ENCODE data around the gene CAMTA1.
"Not testable (repeated sequence)": the region's sequence is repeated elsewhere in the genome, so short reads cannot be mapped to it uniquely, and the experiment has no call there.

Gene CAMTA1

GRCh38 chr1:6917067-6917466 is 131.8 kb downstream of the CAMTA1 start:
- no peak overlapping the region for H3K4me3 ChIP-seq (ENCODE audit: low read depth, low read length)
- TF ChIP-seq, protein P1, sequence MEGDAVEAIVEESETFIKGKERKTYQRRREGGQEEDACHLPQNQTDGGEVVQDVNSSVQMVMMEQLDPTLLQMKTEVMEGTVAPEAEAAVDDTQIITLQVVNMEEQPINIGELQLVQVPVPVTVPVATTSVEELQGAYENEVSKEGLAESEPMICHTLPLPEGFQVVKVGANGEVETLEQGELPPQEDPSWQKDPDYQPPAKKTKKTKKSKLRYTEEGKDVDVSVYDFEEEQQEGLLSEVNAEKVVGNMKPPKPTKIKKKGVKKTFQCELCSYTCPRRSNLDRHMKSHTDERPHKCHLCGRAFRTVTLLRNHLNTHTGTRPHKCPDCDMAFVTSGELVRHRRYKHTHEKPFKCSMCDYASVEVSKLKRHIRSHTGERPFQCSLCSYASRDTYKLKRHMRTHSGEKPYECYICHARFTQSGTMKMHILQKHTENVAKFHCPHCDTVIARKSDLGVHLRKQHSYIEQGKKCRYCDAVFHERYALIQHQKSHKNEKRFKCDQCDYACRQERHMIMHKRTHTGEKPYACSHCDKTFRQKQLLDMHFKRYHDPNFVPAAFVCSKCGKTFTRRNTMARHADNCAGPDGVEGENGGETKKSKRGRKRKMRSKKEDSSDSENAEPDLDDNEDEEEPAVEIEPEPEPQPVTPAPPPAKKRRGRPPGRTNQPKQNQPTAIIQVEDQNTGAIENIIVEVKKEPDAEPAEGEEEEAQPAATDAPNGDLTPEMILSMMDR (IDR thresholded peaks at IDR 0.05; ENCODE audit: borderline replicate concordance, insufficient read depth, low read depth, low read length) = no peak

DNA sequence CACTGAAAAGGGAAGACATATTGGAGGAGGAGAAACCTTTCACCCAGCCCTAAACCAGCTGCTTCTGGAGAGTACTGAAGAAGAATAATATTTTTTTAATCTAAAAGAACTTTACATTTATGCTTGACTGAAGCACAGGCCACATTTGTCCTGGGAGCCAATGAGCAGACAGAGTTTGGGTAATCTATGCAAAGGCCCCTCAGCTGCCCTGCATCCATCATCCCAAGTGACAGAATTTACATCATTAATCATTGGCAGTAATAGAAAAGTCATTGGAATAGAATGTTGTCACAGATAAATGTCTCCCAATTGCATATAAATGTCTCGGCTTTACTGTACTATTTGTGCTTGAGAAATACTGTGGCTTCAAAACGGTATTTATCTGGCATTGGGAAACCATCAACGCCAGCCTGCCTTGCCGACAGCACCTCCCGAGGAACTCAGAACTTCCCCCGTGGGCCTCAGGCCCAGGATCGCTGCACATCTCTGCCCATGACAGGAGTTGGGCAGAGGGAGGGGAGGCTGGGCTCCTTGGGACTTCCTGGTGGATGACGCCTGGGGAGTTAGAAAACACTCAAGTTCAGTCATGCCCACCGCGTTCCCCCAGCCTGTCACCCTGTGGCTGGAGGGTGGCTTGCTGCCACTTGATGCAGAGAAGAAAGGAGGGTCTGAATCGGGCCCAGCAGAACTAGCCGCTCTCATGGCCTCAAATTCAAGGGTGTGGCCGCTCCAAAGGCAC is 133.1 kb downstream of the CAMTA1 start:
- H3K4me3 ChIP-seq (ENCODE audit: low read depth, low read length) = no peak overlapping the region
- TF ChIP-seq, protein P1 (IDR thresholded peaks at IDR 0.05; ENCODE audit: borderline replicate concordance, insufficient read depth, low read depth, low read length) = no peak

DNA sequence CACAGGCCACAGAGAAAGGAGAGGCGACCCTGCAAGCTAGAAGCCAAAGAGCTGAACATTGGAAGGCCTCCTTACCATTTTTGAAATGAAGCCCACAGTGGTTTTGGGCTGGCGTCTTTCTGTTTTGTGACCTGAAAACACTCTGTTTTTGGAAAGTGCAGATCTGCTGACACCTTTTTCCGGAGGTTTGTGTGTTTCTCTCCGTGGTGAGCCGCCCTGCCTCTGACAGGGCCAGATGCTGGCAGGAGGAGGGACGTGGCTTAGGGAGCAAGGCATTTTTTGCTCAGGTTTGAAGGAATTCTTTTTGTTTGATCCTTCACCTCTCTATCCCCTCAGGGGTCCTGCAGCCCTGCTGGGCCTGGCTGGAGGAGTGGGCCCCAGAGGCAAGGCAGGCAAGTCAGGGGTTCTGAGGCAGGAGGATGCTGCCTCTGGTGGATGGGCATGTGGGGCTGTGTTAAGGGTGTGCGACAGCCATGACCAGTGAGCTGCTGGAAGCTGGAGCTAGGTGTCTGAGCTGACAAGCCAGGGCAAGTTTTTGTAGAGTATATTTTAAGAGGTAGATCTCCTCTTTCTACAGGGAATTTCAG is 133.8 kb downstream of the CAMTA1 start:
- TF ChIP-seq, protein P1 (IDR thresholded peaks at IDR 0.05; ENCODE audit: borderline replicate concordance, insufficient read depth, low read depth, low read length) = no peak
- H3K4me3 ChIP-seq (ENCODE audit: low read depth, low read length) = no peak overlapping the region

- H3K4me3 ChIP-seq (ENCODE audit: low read depth, low read length) = not testable (repeated sequence)
Observed at GRCh38 chr1:6921506-6921905, 136.3 kb downstream of the CAMTA1 start.

GRCh38 chr1:6922096-6922931 is 137.1 kb downstream of the CAMTA1 start:
- TF ChIP-seq, protein P1 (IDR thresholded peaks at IDR 0.05; ENCODE audit: borderline replicate concordance, insufficient read depth, low read depth, low read length) = no peak
- no peak overlapping the region for H3K4me3 ChIP-seq (ENCODE audit: low read depth, low read length)

GRCh38 chr1:6923012-6923411 is 137.8 kb downstream of the CAMTA1 start:
- TF ChIP-seq, protein P1 (IDR thresholded peaks at IDR 0.05; ENCODE audit: borderline replicate concordance, insufficient read depth, low read depth, low read length) = no peak
- no peak overlapping the region for H3K4me3 ChIP-seq (ENCODE audit: low read depth, low read length)

DNA sequence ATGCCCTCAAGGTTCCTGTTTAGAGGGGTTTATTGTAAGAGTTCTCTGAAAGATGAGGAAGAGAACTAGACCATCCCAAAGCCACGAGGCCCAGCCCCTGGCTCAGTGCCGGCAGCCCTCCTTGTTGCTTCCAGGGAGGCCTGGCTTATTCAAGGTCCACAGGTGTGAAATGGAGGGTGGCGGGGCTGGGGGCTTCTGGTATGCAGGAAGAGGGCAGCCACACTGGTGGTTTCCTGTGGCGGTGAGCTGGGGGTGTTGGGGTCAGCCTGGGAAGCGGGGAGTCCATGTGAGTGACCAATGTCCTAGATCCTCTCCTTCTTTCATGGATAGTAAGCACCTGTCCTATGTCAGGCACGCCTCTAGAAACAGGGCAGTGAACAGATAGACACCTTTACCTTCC is 138.2 kb downstream of the CAMTA1 start:
- no peak overlapping the region for H3K4me3 ChIP-seq (ENCODE audit: low read depth, low read length)
- TF ChIP-seq, protein P1 (IDR thresholded peaks at IDR 0.05; ENCODE audit: borderline replicate concordance, insufficient read depth, low read depth, low read length) = no peak
